ENCODE measurements around the gene SLC17A7. TPM values are rescaled to one million over a fixed set of nuclear protein-coding genes. Genes with fewer than 3 reads are reported as not detected.

Gene SLC17A7
- total and polyA plus RNA-seq, 2 of the 13 experiments (the other 11 are each of a cell fraction or from before 2014, with no cell fraction given), result 0.32 TPM; not detected in 1

GRCh38 chr19:49403404-49404187 is 37.7 kb downstream of the SLC17A7 start:
- no peak for FAIRE-seq
- H4K20me1 ChIP-seq (ENCODE audit: insufficient read depth, low read length), result no peaks in the 10 kb centered on the region
- H3K4me1 ChIP-seq (ENCODE audit: insufficient read depth, low read length), result 0 out of 2 replicates have a peak, but pooled peaks cover 13% of the 10 kb centered on the region
- TF ChIP-seq SAFB2 (CRISPR knock-in tag; IDR thresholded peaks at IDR 0.05; ENCODE audit: borderline replicate concordance, low read depth) (no peak), CBX2 (IDR thresholded peaks at IDR 0.05; ENCODE audit: low read depth, low read length) (no peak), CBX2 (CRISPR knock-in tag; IDR thresholded peaks at IDR 0.05; ENCODE audit: low read depth) (no peak), PHF21A (CRISPR knock-in tag; IDR thresholded peaks at IDR 0.05) (no peak), SIX4 (CRISPR knock-in tag; IDR thresholded peaks at IDR 0.05) (no peak), ZNF33A (CRISPR knock-in tag; IDR thresholded peaks at IDR 0.05; ENCODE audit: borderline replicate concordance) (no peak), FOXK1 (CRISPR knock-in tag; IDR thresholded peaks at IDR 0.05; ENCODE audit: borderline replicate concordance, low read depth) (no peak), JDP2 (CRISPR knock-in tag; IDR thresholded peaks at IDR 0.05; ENCODE audit: borderline replicate concordance) (no peak), BCL6 (CRISPR knock-in tag; IDR thresholded peaks at IDR 0.05) (no peak), PRDM4 (CRISPR knock-in tag; IDR thresholded peaks at IDR 0.05; ENCODE audit: borderline replicate concordance) (no peak), RCOR2 (CRISPR knock-in tag; IDR thresholded peaks at IDR 0.05) (no peak), KDM2A (CRISPR knock-in tag; IDR thresholded peaks at IDR 0.05; ENCODE audit: borderline replicate concordance, low read depth) (no peak)
- no peak overlapping the region for H3K4me2 ChIP-seq (ENCODE audit: low read depth, low read length)
- no peak overlapping the region for H3K9ac ChIP-seq (ENCODE audit: insufficient read depth, low read depth, low read length)
- H2AFZ ChIP-seq (ENCODE audit: low read length), result no peak overlapping the region
- ChIA-PET POLR2A (no interaction called here), CTCF (ENCODE audit: low intra/inter-chr PET ratio, low total read pairs) (no interaction called here)
- no TSS peak for BruUV-seq (replicated peaks)
- in situ Hi-C loops (cut with HindIII; ENCODE audit: extremely low pct_ligation_motif_present, low pct_unique_long_range_greater_than_20kb) (no loop called here), intact Hi-C loops (cut with micrococcal nuclease; ENCODE audit: unreplicated experiment) (no loop called here)
- no peak overlapping the region for H3K27ac ChIP-seq (ENCODE audit: extremely low read length, insufficient read depth, low read length)
- no peak for DNase-seq (ENCODE audit: low spot score)
- no peak for ATAC-seq
- no peaks in the 10 kb centered on the region for H3K9me3 ChIP-seq (ENCODE audit: low read length)
- 23% methylated on average over 3 of the region's 7 CpGs for WGBS (ENCODE audit: low lambda C conversion rate)
- H3K36me3 ChIP-seq (replicated peaks in 1 of 2; ENCODE audit: control insufficient read depth in 1 of 2, insufficient read depth in 2 of 2, low read length in 2 of 2), result no peaks in the 10 kb centered on the region
- H3K4me3 ChIP-seq (replicated peaks in 1 of 3; ENCODE audit: insufficient read depth in 1 of 3, low read depth in 2 of 3, low read length in 3 of 3), result no peak overlapping the region
- H3K79me2 ChIP-seq (ENCODE audit: insufficient read depth, low read length), result no peaks in the 10 kb centered on the region
- peaks cover 7 to 17% of the 10 kb centered on the region in 2 experiments; a peak in 4 of 5 replicates for H3K27me3 ChIP-seq (ENCODE audit: control insufficient read depth in 1 of 2, insufficient read depth in 2 of 2, low read length in 2 of 2)
